ENCODE measurements around the gene WDR86. TPM values are rescaled to one million over a fixed set of nuclear protein-coding genes. Genes with fewer than 3 reads are reported as not detected.

Gene WDR86
- total and polyA plus RNA-seq, 4 donors: 0.18 to 4.4 (median 2.8) TPM; not detected in 1

GRCh38 chr7:151430391-151431205 is 20.8 kb upstream of the WDR86 start:
- Histone ChIP-seq H3K27ac (ENCODE audit: low read depth in 1 of 2, low read length in 2 of 2) (no peak overlapping the region), H3K4me3 (ENCODE audit: low read length in 2 of 2) (no peak overlapping the region), H3K36me3 (ENCODE audit: control insufficient read depth in 1 of 2, insufficient read depth in 2 of 2, low read length in 1 of 2) (no peaks in the 10 kb centered on the region), H3K4me1 (ENCODE audit: control insufficient read depth in 1 of 2, insufficient read depth in 2 of 2, low read length in 2 of 2) (no peaks in the 10 kb centered on the region), H3K27me3 (ENCODE audit: control insufficient read depth in 1 of 2, insufficient read depth in 2 of 2, low read length in 1 of 2) (no peaks in the 10 kb centered on the region), H3K9me3 (ENCODE audit: control insufficient read depth, low read length) (no peaks in the 10 kb centered on the region)
- DNase-seq (no peak), ATAC-seq (ENCODE audit: low FRiP score) (no peak)
- intact Hi-C loops (cut with DNase I): no loop called here
- whole genome bisulfite sequencing, 2 donors: 94 to 95% methylated on average over 16 of the region's 16 CpGs

DNA sequence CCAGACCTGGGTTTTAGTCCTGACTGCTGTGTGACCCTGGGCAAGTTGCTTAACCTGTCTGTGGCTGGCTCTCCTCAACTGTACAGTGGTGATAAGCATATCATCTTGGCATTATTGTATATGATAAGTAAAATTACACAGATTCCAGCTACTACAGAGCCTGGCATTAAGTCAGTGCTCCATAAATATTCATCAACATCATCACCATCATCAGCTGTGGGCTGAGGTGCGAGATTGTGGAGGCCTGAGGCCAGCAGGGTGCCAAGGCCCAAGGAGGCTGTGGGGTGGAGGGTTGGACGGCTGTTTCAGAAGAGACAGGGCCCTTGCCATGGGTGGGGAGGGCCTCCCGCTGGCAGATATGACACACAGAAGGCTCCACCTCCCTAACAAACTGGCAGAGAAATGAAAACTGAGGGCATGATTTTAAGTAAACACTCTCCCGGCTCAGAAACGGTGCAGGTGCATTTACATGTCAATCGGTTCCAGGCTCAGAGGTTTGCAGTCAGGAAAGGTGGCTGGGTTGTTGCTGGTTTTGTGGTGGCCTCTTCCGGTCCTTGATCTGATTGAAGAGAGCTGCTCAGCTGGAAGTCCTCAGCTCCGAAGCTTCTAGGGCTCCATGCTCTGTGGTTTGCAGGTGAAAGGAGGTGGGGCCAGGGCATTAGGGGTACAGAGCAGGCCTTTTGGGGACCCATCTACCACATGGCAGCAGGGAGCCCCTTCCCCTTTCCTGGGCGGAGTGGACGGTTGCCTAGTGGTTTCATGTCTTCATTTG is 19.9 kb upstream of the WDR86 start:
- WGBS, 2 donors: 36 to 45% methylated on average over 10 of the region's 10 CpGs
- H3K27me3 ChIP-seq (ENCODE audit: control insufficient read depth in 1 of 2, insufficient read depth in 2 of 2, low read length in 1 of 2): no peaks in the 10 kb centered on the region
- no peak overlapping the region for H3K4me3 ChIP-seq (ENCODE audit: low read length in 2 of 2)
- H3K4me1 ChIP-seq (ENCODE audit: control insufficient read depth in 1 of 2, insufficient read depth in 2 of 2, low read length in 2 of 2): no peaks in the 10 kb centered on the region
- intact Hi-C loops (cut with DNase I): no loop called here
- DNase-seq (peak in 1 of 2 donors; percentile 76), ATAC-seq (ENCODE audit: low FRiP score) (no peak)
- no peaks in the 10 kb centered on the region for H3K9me3 ChIP-seq (ENCODE audit: control insufficient read depth, low read length)
- H3K36me3 ChIP-seq (ENCODE audit: control insufficient read depth in 1 of 2, insufficient read depth in 2 of 2, low read length in 1 of 2): no peaks in the 10 kb centered on the region
- H3K27ac ChIP-seq (ENCODE audit: low read depth in 1 of 2, low read length in 2 of 2): no peak overlapping the region

GRCh38 chr7:151429237-151429559 is 19.4 kb upstream of the WDR86 start:
- no peaks in the 10 kb centered on the region for H3K9me3 ChIP-seq (ENCODE audit: control insufficient read depth, low read length)
- no peaks in the 10 kb centered on the region for H3K4me1 ChIP-seq (ENCODE audit: control insufficient read depth in 1 of 2, insufficient read depth in 2 of 2, low read length in 2 of 2)
- no peaks in the 10 kb centered on the region for H3K27me3 ChIP-seq (ENCODE audit: control insufficient read depth in 1 of 2, insufficient read depth in 2 of 2, low read length in 1 of 2)
- H3K4me3 ChIP-seq (ENCODE audit: low read length in 2 of 2): no peak overlapping the region
- intact Hi-C loops (cut with DNase I): no loop called here
- no peak overlapping the region for H3K27ac ChIP-seq (ENCODE audit: low read depth in 1 of 2, low read length in 2 of 2)
- WGBS, 2 donors: 94 to 96% methylated on average over 5 of the region's 5 CpGs
- DNase-seq (no peak), ATAC-seq (ENCODE audit: low FRiP score) (no peak)
- H3K36me3 ChIP-seq (ENCODE audit: control insufficient read depth in 1 of 2, insufficient read depth in 2 of 2, low read length in 1 of 2): no peaks in the 10 kb centered on the region

DNA sequence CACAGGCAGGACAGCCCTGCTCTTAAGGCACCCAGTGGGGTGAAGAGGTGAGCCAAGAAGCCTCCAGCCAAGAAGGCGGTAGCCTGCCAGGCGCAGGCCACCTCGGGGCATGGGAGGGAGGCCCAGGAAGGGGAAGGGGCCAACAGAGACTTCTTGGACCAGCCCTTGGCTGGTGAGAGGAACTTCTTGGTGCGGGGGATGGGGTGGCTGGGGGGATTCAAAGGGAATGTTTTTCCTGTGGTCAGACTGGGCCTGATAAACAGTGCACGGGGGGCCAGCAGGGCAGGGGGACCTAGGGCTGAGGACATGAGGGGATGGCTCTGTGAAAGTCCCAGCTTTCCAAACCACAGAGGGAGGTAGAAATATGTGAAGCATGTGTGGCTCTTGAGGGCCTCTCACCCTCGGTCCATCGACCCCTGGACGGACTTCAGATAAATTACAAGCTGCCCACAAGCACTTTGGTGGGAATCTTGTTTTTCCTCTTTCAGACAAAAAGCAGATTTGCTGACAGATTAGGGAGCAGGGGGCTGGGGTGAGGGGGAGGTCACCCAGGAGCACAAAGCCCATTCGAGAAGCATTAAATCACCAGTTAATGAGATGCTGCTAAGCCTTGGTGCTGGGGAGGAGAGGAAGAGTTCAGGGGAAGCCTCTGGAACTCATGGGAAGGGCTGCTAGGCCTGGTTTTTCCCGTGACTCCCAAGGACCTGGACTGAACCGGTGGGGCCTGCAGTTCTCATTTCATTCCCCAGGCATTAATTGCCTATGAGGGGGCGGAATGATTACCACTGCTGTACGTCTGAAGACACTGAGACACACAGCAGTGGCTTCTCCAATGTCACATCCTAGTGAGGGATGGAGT is 18.8 kb upstream of the WDR86 start:
- Histone ChIP-seq H3K36me3 (ENCODE audit: control insufficient read depth in 1 of 2, insufficient read depth in 2 of 2, low read length in 1 of 2) (no peaks in the 10 kb centered on the region), H3K9me3 (ENCODE audit: control insufficient read depth, low read length) (no peaks in the 10 kb centered on the region), H3K27ac (ENCODE audit: low read depth in 1 of 2, low read length in 2 of 2) (no peak overlapping the region), H3K4me3 (ENCODE audit: low read length in 2 of 2) (no peak overlapping the region), H3K27me3 (ENCODE audit: control insufficient read depth in 1 of 2, insufficient read depth in 2 of 2, low read length in 1 of 2) (no peaks in the 10 kb centered on the region), H3K4me1 (ENCODE audit: control insufficient read depth in 1 of 2, insufficient read depth in 2 of 2, low read length in 2 of 2) (no peaks in the 10 kb centered on the region)
- 30 to 38% methylated on average over 13 of the region's 13 CpGs for WGBS, 2 donors
- no peak for ATAC-seq (ENCODE audit: low FRiP score)
- intact Hi-C loops (cut with DNase I): no loop called here
- DNase-seq: peak in 1 of 2 donors; percentile 52

DNA sequence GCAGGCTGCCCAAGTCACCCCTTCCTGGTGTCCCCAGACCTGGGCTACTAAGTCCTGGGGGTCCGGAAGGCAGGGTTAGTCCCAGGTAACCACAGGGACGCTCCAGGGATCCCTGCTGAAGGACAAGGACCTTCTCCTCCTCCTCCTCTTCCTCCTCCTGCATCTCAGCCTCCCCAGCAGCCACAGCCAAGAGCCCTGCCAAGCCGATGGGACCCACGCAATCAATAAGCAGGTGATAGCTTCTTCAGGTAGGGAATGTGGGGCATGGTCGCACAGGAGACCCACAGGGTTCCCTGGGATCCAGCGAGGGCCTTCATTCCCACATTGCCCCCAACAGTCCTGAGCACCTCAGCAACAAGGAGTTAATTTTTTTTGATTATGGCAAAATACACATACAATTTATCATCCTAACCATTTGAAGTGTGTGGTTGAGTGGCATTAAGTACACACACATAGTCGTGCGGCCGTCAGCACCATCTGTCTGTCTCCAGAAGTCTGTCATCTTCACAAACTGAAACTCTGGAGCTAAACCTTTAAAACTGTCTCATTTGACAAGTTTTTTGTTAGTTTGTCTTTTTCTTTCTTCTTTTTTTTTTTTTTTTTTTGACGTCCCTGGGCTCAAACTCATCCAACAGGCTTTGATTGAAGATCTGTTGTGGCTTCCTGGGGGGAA is 18.0 kb upstream of the WDR86 start:
- Histone ChIP-seq H3K27ac (ENCODE audit: low read depth in 1 of 2, low read length in 2 of 2) (no peak overlapping the region), H3K4me1 (ENCODE audit: control insufficient read depth in 1 of 2, insufficient read depth in 2 of 2, low read length in 2 of 2) (no peaks in the 10 kb centered on the region), H3K4me3 (ENCODE audit: low read length in 2 of 2) (no peak overlapping the region), H3K36me3 (ENCODE audit: control insufficient read depth in 1 of 2, insufficient read depth in 2 of 2, low read length in 1 of 2) (no peaks in the 10 kb centered on the region), H3K27me3 (ENCODE audit: control insufficient read depth in 1 of 2, insufficient read depth in 2 of 2, low read length in 1 of 2) (no peaks in the 10 kb centered on the region), H3K9me3 (ENCODE audit: control insufficient read depth, low read length) (no peaks in the 10 kb centered on the region)
- 68 to 75% methylated on average over 10 of the region's 10 CpGs for WGBS, 2 donors
- intact Hi-C loops (cut with DNase I): no loop called here
- peak in 1 of 2 donors; percentile 70 for DNase-seq
- ATAC-seq (ENCODE audit: low FRiP score): no peak

- peak; percentile 22 for ATAC-seq (ENCODE audit: low FRiP score)
- intact Hi-C loops (cut with DNase I): no loop called here
- Histone ChIP-seq H3K4me3 (ENCODE audit: low read length in 2 of 2) (no peak overlapping the region), H3K27me3 (ENCODE audit: control insufficient read depth in 1 of 2, insufficient read depth in 2 of 2, low read length in 1 of 2) (no peaks in the 10 kb centered on the region), H3K36me3 (ENCODE audit: control insufficient read depth in 1 of 2, insufficient read depth in 2 of 2, low read length in 1 of 2) (no peaks in the 10 kb centered on the region), H3K27ac (ENCODE audit: low read depth in 1 of 2, low read length in 2 of 2) (no peak overlapping the region), H3K4me1 (ENCODE audit: control insufficient read depth in 1 of 2, insufficient read depth in 2 of 2, low read length in 2 of 2) (no peaks in the 10 kb centered on the region), H3K9me3 (ENCODE audit: control insufficient read depth, low read length) (no peaks in the 10 kb centered on the region)
- WGBS, 2 donors: 68 to 73% methylated on average over 22 to 23 of the region's 23 CpGs
- DNase-seq: peak in 1 of 2 donors; percentile 47
These were observed 17.3 kb upstream of the WDR86 start for GRCh38 chr7:151426904-151427704.

GRCh38 chr7:151426441-151426903 is 16.6 kb upstream of the WDR86 start:
- 5 to 7% methylated on average over 14 of the region's 14 CpGs for WGBS, 2 donors
- Histone ChIP-seq H3K36me3 (ENCODE audit: control insufficient read depth in 1 of 2, insufficient read depth in 2 of 2, low read length in 1 of 2) (no peaks in the 10 kb centered on the region), H3K4me3 (ENCODE audit: low read length in 2 of 2) (peak overlapping the region in 1 of 2 donors; percentile 15), H3K27me3 (ENCODE audit: control insufficient read depth in 1 of 2, insufficient read depth in 2 of 2, low read length in 1 of 2) (no peaks in the 10 kb centered on the region), H3K4me1 (ENCODE audit: control insufficient read depth in 1 of 2, insufficient read depth in 2 of 2, low read length in 2 of 2) (no peaks in the 10 kb centered on the region), H3K27ac (ENCODE audit: low read depth in 1 of 2, low read length in 2 of 2) (no peak overlapping the region), H3K9me3 (ENCODE audit: control insufficient read depth, low read length) (peaks cover 1% of the 10 kb centered on the region)
- ATAC-seq (ENCODE audit: low FRiP score): peak; percentile 64
- intact Hi-C loops (cut with DNase I): no loop called here
- peak; percentile 87 to 94 for DNase-seq

All from aorta (tissue), 5 donors.